Measurements from ENCODE around the gene RAB35. TPM values are rescaled to one million over a fixed set of nuclear protein-coding genes. Genes with fewer than 3 reads are reported as not detected.

The RAB35 gene
- total and polyA plus RNA-seq, 8 donors = 8.1 to 35.4 (median 16.5) TPM

GRCh38 chr12:120155072-120155471 is 38.5 kb upstream of the RAB35 start:
- WGBS, 5 donors = 92 to 98% (median 97%) methylated on average over 6 to 15 of the region's 15 CpGs

GRCh38 chr12:120150919-120151525 is 34.5 kb upstream of the RAB35 start:
- Histone ChIP-seq H3K36me3 (peaks cover 92 to 100% (median 99%) of the 10 kb centered on the region in 4 donors), H3K4me3 (no peak overlapping the region), H3K27ac (no peak overlapping the region), H3K9me3 (no peaks in the 10 kb centered on the region), H3K27me3 (no peaks in the 10 kb centered on the region), H3K4me1 (no peaks in the 10 kb centered on the region)
- no peak for TF ChIP-seq POLR2AphosphoS5 (IDR thresholded peaks at IDR 0.05)
- TF ChIP-seq EP300 (IDR thresholded peaks at IDR 0.05) = no peak
- no peak for TF ChIP-seq POLR2A (IDR thresholded peaks at IDR 0.05)
- TF ChIP-seq CTCF (IDR thresholded peaks at IDR 0.05) = no peak
- no peak for DNase-seq
- 90 to 96% (median 94%) methylated on average over 21 to 22 of the region's 22 CpGs for WGBS, 5 donors
- intact Hi-C loops (cut with DNase I; ENCODE audit: low total_unique reads) = no loop called here

More at GRCh38 chr12:120155072-120155471, 38.5 kb upstream of the RAB35 start:
- intact Hi-C loops (cut with DNase I; ENCODE audit: low total_unique reads) = no loop called here
- Histone ChIP-seq H3K4me1 (no peaks in the 10 kb centered on the region), H3K36me3 (peaks cover 92 to 100% (median 99%) of the 10 kb centered on the region in 4 donors), H3K27ac (no peak overlapping the region), H3K27me3 (no peaks in the 10 kb centered on the region), H3K9me3 (no peaks in the 10 kb centered on the region), H3K4me3 (no peak overlapping the region)
- no peak for TF ChIP-seq POLR2A (IDR thresholded peaks at IDR 0.05)
- no peak for TF ChIP-seq POLR2AphosphoS5 (IDR thresholded peaks at IDR 0.05)
- no peak for TF ChIP-seq EP300 (IDR thresholded peaks at IDR 0.05)
- TF ChIP-seq CTCF (IDR thresholded peaks at IDR 0.05) = no peak
- no peak for DNase-seq

- Histone ChIP-seq H3K9me3 (no peaks in the 10 kb centered on the region), H3K4me1 (no peaks in the 10 kb centered on the region), H3K27me3 (no peaks in the 10 kb centered on the region), H3K27ac (no peak overlapping the region), H3K4me3 (no peak overlapping the region), H3K36me3 (peaks cover 93 to 100% (median 99%) of the 10 kb centered on the region in 4 donors)
- intact Hi-C loops (cut with DNase I; ENCODE audit: low total_unique reads) = no loop called here
- TF ChIP-seq POLR2AphosphoS5 (IDR thresholded peaks at IDR 0.05) = no peak
- TF ChIP-seq EP300 (IDR thresholded peaks at IDR 0.05) = no peak
- TF ChIP-seq POLR2A (IDR thresholded peaks at IDR 0.05) = no peak
- TF ChIP-seq CTCF (IDR thresholded peaks at IDR 0.05) = no peak
- 60 to 98% (median 78%) methylated on average over 10 to 11 of the region's 11 CpGs for WGBS, 5 donors
- DNase-seq = no peak
Measured at GRCh38 chr12:120148011-120148410, 31.5 kb upstream of the RAB35 start.

GRCh38 chr12:120145164-120145563 is 28.6 kb upstream of the RAB35 start:
- DNase-seq = no peak
- intact Hi-C loops (cut with DNase I; ENCODE audit: low total_unique reads) = no loop called here
- peaks cover 0 to 4% (median 0%) of the 10 kb centered on the region in 4 donors for H3K4me1 ChIP-seq
- TF ChIP-seq POLR2AphosphoS5 (IDR thresholded peaks at IDR 0.05) = no peak
- TF ChIP-seq EP300 (IDR thresholded peaks at IDR 0.05) = no peak
- no peak for TF ChIP-seq POLR2A (IDR thresholded peaks at IDR 0.05)
- no peak for TF ChIP-seq CTCF (IDR thresholded peaks at IDR 0.05)
- H3K9me3 ChIP-seq = no peaks in the 10 kb centered on the region
- no peak overlapping the region for H3K4me3 ChIP-seq
- WGBS, 5 donors = 93 to 98% (median 95%) methylated on average over 8 of the region's 8 CpGs
- H3K36me3 ChIP-seq = peaks cover 98 to 100% (median 100%) of the 10 kb centered on the region in 4 donors
- H3K27me3 ChIP-seq = no peaks in the 10 kb centered on the region
- H3K27ac ChIP-seq = no peak overlapping the region

Measured in stomach (tissue), 9 donors.